KMS-11 (cell line): ENCODE results near the gene IL26.

Source experiments
- H2AFZ ChIP-seq: fragments of 200-600 bp; sonication (generic); 2 replicates; pipeline ENCODE4 v1.6.1; 2016; ENCODE audit warnings: antibody characterized with exemption, mixed run types, low read depth
- H3K27ac ChIP-seq: fragments of 200-600 bp; sonication (generic); 2 replicates; pipeline ENCODE4 v1.6.1; 2016; ENCODE audit warnings: mild to moderate bottlenecking, mixed run types
- H3K27me3 ChIP-seq: fragments of 200-600 bp; sonication (generic); 2 replicates; pipeline ENCODE4 v1.6.1; 2017; ENCODE audit warnings: mild to moderate bottlenecking, low read depth, mixed run types, moderate library complexity; ENCODE audit not compliant: insufficient read depth
- H3K36me3 ChIP-seq: fragments of 200-600 bp; sonication (generic); 2 replicates; pipeline ENCODE4 v1.6.1; 2017; ENCODE audit warnings: mild to moderate bottlenecking, mixed run types; ENCODE audit not compliant: insufficient read depth
- H3K4me1 ChIP-seq: fragments of 200-600 bp; sonication (generic); 2 replicates; pipeline ENCODE4 v1.6.1; 2016; ENCODE audit warnings: mild to moderate bottlenecking, low read depth, mixed run types; ENCODE audit not compliant: poor library complexity, severe bottlenecking
- H3K4me2 ChIP-seq: fragments of 200-600 bp; sonication (generic); 2 replicates; pipeline ENCODE4 v1.7.0; 2016; ENCODE audit warnings: mild to moderate bottlenecking, mixed run types
- H3K4me3 ChIP-seq: fragments of 200-600 bp; sonication (generic); IDR thresholded peaks from 2 replicates; pipeline ENCODE4 v1.6.1; 2017; ENCODE audit warnings: low read depth, low read length, mixed read lengths; ENCODE audit not compliant: insufficient read depth
- H3K79me2 ChIP-seq: fragments of 200-600 bp; sonication (generic); 2 replicates; pipeline ENCODE4 v1.6.1; 2016; ENCODE audit warnings: low read depth, mixed run types; ENCODE audit not compliant: insufficient read depth
- H3K9ac ChIP-seq: fragments of 200-600 bp; sonication (generic); 2 replicates; pipeline ENCODE4 v1.6.1; 2016; ENCODE audit warnings: mild to moderate bottlenecking, mixed run types
- H4K20me1 ChIP-seq: fragments of 200-600 bp; sonication (generic); 2 replicates; pipeline ENCODE4 v1.6.1; 2016; ENCODE audit warnings: mild to moderate bottlenecking, mixed run types; ENCODE audit not compliant: insufficient read depth
- TF ChIP-seq, protein P1 (sequence below): fragments of 200-600 bp; sonication (generic); conservative IDR thresholded peaks from 2 replicates; pipeline ENCODE4 v1.6.1; 2017; ENCODE audit warnings: low read depth, mild to moderate bottlenecking, antibody characterized with exemption, low read length, moderate library complexity, mixed read lengths

Gene IL26

DNA sequence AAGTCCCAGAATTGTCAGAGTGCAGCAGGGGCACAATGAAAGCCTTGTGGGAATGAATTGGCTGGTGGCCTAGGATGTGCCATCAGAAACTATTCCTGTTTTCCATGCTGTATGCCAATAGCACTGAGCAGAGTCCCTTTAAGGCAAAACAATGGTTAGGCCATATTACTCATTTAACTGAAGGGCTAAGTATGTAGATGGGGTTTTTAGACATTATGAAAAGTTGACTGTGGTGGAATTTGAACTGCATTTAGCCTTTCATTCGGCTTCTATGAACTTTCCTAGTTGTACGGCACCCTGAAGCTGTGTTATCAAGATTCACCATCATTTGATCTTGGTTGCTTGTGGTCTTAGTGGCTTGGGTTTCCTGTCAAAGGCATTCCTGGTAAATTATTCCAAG, 24.8 kb downstream of the IL26 start:
- Histone ChIP-seq H3K36me3 (no peaks in the 10 kb centered on the region), H3K4me2 (no peak overlapping the region), H4K20me1 (no peaks in the 10 kb centered on the region), H3K9ac (no peak overlapping the region), H3K27ac (no peak overlapping the region), H3K4me3 (no peak overlapping the region), H3K4me1 (no peaks in the 10 kb centered on the region), H2AFZ (no peak overlapping the region), H3K79me2 (no peaks in the 10 kb centered on the region), H3K27me3 (no peaks in the 10 kb centered on the region)
- TF ChIP-seq, protein P1, sequence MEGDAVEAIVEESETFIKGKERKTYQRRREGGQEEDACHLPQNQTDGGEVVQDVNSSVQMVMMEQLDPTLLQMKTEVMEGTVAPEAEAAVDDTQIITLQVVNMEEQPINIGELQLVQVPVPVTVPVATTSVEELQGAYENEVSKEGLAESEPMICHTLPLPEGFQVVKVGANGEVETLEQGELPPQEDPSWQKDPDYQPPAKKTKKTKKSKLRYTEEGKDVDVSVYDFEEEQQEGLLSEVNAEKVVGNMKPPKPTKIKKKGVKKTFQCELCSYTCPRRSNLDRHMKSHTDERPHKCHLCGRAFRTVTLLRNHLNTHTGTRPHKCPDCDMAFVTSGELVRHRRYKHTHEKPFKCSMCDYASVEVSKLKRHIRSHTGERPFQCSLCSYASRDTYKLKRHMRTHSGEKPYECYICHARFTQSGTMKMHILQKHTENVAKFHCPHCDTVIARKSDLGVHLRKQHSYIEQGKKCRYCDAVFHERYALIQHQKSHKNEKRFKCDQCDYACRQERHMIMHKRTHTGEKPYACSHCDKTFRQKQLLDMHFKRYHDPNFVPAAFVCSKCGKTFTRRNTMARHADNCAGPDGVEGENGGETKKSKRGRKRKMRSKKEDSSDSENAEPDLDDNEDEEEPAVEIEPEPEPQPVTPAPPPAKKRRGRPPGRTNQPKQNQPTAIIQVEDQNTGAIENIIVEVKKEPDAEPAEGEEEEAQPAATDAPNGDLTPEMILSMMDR = no peak

GRCh38 chr12:68199127-68199526, 26.5 kb downstream of the IL26 start:
- TF ChIP-seq, protein P1 = no peak
- H3K9ac ChIP-seq = no peak overlapping the region
- no peak overlapping the region for H3K4me3 ChIP-seq
- no peaks in the 10 kb centered on the region for H4K20me1 ChIP-seq
- no peaks in the 10 kb centered on the region for H3K79me2 ChIP-seq
- H3K4me2 ChIP-seq = no peak overlapping the region
- no peaks in the 10 kb centered on the region for H3K27me3 ChIP-seq
- no peak overlapping the region for H2AFZ ChIP-seq
- no peaks in the 10 kb centered on the region for H3K4me1 ChIP-seq
- H3K36me3 ChIP-seq = no peaks in the 10 kb centered on the region
- no peak overlapping the region for H3K27ac ChIP-seq

DNA sequence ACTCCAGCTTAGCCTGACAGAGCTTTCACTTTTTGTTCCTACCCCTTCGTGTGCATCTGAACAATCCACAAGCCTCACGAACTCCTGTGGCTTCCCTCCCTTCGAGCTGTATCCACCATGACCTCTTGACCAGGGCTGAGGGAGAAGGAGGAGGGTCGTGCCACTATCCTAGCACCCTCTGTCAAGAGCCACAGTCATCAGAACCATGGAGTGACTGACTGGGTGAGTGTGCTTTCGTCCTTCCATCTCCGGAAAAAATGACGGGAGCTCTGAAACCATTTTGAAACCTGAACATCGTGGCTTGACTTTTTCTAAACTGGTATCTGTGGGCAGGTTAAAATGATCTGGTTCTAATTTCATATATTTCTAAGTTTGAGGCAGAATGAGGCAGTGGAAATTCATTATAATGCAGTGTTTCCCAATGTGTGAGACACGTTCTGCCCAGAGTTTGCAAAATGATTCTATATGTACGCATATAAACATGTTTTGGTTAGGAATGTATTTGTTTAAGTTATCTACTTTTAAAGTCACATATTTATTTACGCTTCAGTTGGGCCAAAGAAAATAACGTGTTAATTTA, 27.0 kb downstream of the IL26 start:
- TF ChIP-seq, protein P1 = no peak
- H3K79me2 ChIP-seq = no peaks in the 10 kb centered on the region
- no peak overlapping the region for H3K27ac ChIP-seq
- no peak overlapping the region for H3K9ac ChIP-seq
- no peak overlapping the region for H3K4me3 ChIP-seq
- H4K20me1 ChIP-seq = no peaks in the 10 kb centered on the region
- no peaks in the 10 kb centered on the region for H3K27me3 ChIP-seq
- no peaks in the 10 kb centered on the region for H3K36me3 ChIP-seq
- no peak overlapping the region for H2AFZ ChIP-seq
- H3K4me1 ChIP-seq = no peaks in the 10 kb centered on the region
- H3K4me2 ChIP-seq = no peak overlapping the region

GRCh38 chr12:68190301-68190700, 35.3 kb downstream of the IL26 start:
- H4K20me1 ChIP-seq = no peaks in the 10 kb centered on the region
- H3K4me2 ChIP-seq = no peak overlapping the region; the same call in 1 of the 2 replicates
- TF ChIP-seq, protein P1 = no peak
- H3K27ac ChIP-seq = no peak overlapping the region
- H3K4me3 ChIP-seq = no peak overlapping the region
- H3K36me3 ChIP-seq = no peaks in the 10 kb centered on the region
- H3K4me1 ChIP-seq = peaks cover 21% of the 10 kb centered on the region
- H3K27me3 ChIP-seq = no peaks in the 10 kb centered on the region
- no peak overlapping the region for H3K9ac ChIP-seq
- H3K79me2 ChIP-seq = no peaks in the 10 kb centered on the region
- H2AFZ ChIP-seq = no peak overlapping the region
